ENCODE data around the gene PCDHA13. TPM values are rescaled to one million over a fixed set of nuclear protein-coding genes. Genes with fewer than 3 reads are reported as not detected.

Gene PCDHA13
- total RNA-seq, 1 donor from 2014 or later = 0.10 TPM

Other genes with a start within 250 kb of the PCDHA13 start
- gene CD14, start 248.9 kb upstream of the PCDHA13 start, total RNA-seq = 31.0 TPM
- gene TMCO6, start 242.7 kb upstream of the PCDHA13 start, total RNA-seq = 3.2 TPM
- gene NDUFA2, start 234.5 kb upstream of the PCDHA13 start, total RNA-seq = 161 TPM
- 73.7 TPM for gene IK, start 234.3 kb upstream of the PCDHA13 start, total RNA-seq
- 12.1 TPM for gene WDR55, start 217.2 kb upstream of the PCDHA13 start, total RNA-seq
- 0.67 TPM for gene DND1, start 208.5 kb upstream of the PCDHA13 start, total RNA-seq
- gene HARS1, start 190.8 kb upstream of the PCDHA13 start, total RNA-seq = 36.7 TPM
- 27.9 TPM for gene HARS2, start 190.7 kb upstream of the PCDHA13 start, total RNA-seq
- 31.4 TPM for gene ZMAT2, start 181.7 kb upstream of the PCDHA13 start, total RNA-seq
- not detected for gene PCDHA1, start 96.0 kb upstream of the PCDHA13 start, total RNA-seq
- gene PCDHA2, start 87.3 kb upstream of the PCDHA13 start, total RNA-seq = not detected
- 0.07 TPM for gene PCDHA3, start 81.1 kb upstream of the PCDHA13 start, total RNA-seq
- 0.10 TPM for gene PCDHA4, start 75.1 kb upstream of the PCDHA13 start, total RNA-seq
- not detected for gene PCDHA5, start 60.5 kb upstream of the PCDHA13 start, total RNA-seq
- not detected for gene PCDHA6, start 54.2 kb upstream of the PCDHA13 start, total RNA-seq
- 0.12 TPM for gene PCDHA7, start 47.9 kb upstream of the PCDHA13 start, total RNA-seq
- gene PCDHA8, start 40.9 kb upstream of the PCDHA13 start, total RNA-seq = not detected
- gene PCDHA9, start 33.7 kb upstream of the PCDHA13 start, total RNA-seq = not detected
- 0.15 TPM for gene PCDHA10, start 26.2 kb upstream of the PCDHA13 start, total RNA-seq
- gene PCDHA11, start 13.2 kb upstream of the PCDHA13 start, total RNA-seq = not detected
- not detected for gene PCDHA12, start 6.8 kb upstream of the PCDHA13 start, total RNA-seq
- 0.10 TPM for gene PCDHAC1, start 44.2 kb downstream of the PCDHA13 start, total RNA-seq
- 0.10 TPM for gene PCDHAC2, start 84.4 kb downstream of the PCDHA13 start, total RNA-seq
- not detected for gene PCDHB1, start 169.2 kb downstream of the PCDHA13 start, total RNA-seq
- 2.2 TPM for gene PCDHB2, start 212.5 kb downstream of the PCDHA13 start, total RNA-seq
- 0.99 TPM for gene PCDHB3, start 218.3 kb downstream of the PCDHA13 start, total RNA-seq
- 1.5 TPM for gene PCDHB4, start 239.7 kb downstream of the PCDHA13 start, total RNA-seq

All from left ventricle myocardium superior (tissue), 1 donor.